Measurements from ENCODE around the gene CEACAM3.

CEACAM3 gene

DNA sequence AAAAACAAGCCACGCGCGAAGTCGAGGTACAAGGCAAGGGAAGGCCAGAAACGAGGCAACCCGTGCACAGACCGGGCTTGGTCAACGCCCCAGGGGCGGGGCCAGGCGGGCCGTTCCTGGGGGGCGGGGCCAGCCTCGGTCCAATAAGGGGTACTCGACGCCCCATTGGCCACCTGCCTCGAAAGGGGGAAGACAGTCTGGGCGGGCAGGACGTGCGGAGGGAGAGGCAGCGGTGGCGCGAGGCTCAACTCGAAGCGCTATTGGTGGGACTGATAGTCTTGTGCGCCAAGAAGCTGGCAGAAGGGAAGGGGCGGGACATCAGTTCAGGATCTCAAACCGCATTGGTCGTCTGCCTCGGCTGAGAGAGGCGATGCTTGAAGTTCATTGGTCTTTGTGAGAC lies 48.2 kb downstream of the CEACAM3 start, which contains the start of gene LYPD4:
LYPD4 (minus strand) TSS at position 83 of the 400 bp plus-strand sequence. CDS start 5,398 bp downstream, outside the sequence.
- DNase-seq (ENCODE audit: low read depth), result no peak

DNA sequence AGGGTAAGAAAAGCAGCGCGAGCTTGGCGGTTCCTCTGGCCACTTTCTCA lies 48.4 kb downstream of the CEACAM3 start, which contains the start of gene DMRTC2:
DMRTC2 (plus strand) TSS at position 42 of the 50 bp plus-strand sequence. CDS start 2,387 bp downstream, outside the sequence.
- DNase-seq (ENCODE audit: low read depth), result no peak

DNA sequence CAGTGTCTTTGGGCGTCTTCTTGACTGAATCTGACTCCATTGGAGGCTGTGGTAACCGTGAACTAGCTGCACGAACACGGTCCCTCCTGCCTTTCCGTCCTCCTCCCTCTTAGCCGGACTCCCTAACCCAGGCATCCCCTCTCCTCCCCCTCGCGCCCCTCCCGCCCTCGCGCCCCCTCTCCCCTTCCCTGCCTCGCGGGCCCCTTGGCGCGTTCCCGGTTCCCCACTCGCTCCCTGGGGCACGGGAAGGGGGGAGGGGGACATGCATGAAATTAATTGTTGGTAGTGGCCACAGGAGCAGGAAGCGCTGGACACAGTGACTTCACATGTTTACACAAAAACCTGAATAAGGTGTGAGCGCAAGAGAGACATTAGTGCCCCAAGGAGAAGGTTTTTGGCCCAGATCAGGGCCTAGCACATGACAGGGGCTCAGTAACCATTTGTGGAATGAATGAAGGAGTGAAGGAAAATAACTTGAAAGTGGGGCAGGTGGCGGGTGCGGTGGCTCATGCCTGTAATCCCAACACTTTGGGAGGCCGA lies 48.7 kb downstream of the CEACAM3 start:
- DNase-seq (ENCODE audit: low read depth), result no peak

DNA sequence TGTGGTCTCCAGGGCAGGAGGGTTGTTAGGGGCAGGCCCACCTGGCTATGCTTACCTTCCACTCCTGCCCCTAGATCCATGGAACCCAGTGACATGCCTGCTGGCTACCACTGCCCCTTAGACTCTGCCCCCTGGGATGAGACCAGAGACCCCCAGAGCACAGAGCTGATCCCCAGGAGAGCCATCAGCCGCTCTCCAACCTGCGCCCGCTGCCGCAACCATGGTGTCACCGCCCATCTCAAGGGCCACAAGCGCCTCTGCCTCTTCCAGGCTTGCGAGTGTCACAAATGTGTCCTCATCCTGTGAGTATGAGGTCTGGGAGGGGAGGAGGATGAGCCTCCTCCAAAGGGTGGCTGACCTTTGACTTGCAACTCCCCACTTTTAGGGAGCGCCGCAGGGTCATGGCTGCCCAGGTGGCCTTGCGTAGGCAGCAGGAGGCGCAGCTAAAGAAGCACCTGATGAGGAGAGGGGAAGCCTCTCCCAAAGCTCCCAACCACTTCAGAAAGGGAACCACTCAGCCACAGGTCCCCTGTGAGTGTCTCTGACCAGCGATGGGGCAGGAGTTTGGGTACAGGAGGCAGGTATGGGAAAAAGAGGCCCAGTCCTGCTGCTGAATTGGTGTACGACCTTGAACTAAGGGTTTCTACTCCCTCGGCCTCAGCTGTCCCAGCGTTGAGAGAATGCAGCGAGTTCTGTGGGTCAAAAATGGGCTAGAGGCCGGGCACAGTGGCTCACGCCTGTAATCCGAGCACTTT lies 51.1 kb downstream of the CEACAM3 start:
- no peak for DNase-seq (ENCODE audit: low read depth)

DNA sequence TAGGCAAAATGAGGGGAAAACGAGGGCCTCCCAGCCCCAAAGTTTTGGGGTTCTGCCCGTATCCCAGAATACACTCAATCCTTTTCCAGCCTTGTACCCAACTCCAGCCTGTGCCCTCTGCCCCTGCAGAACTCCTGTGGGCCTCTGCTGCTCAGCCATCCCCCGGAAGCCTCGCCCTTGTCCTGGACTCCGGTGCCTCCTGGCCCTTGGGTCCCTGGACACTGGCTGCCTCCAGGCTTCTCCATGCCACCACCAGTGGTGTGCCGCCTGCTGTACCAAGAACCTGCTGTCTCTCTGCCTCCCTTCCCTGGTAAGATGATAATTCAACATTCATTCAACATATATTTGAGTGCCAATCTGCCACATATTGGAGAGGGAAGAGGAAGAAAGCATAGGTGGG lies 52.3 kb downstream of the CEACAM3 start:
- no peak for DNase-seq (ENCODE audit: low read depth)

DNA sequence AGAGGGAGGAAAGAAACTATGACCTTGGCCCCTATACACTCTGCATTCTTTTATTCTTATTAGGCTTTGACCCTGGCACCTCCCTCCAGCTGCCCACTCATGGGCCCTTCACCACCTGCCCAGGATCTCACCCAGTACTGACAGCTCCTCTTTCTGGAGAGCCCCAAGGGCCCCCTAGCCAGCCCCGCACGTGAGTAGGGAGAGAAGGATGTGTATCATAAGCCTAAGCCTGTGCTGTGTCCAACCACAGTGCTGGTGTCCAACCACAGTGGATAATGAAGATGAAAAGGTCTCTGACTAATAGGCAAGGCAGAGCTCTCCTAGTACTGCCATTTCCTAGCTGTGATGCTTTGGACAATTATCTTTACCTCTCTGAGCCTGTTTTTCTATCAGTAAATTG lies 52.7 kb downstream of the CEACAM3 start:
- no peak for DNase-seq (ENCODE audit: low read depth)

DNA sequence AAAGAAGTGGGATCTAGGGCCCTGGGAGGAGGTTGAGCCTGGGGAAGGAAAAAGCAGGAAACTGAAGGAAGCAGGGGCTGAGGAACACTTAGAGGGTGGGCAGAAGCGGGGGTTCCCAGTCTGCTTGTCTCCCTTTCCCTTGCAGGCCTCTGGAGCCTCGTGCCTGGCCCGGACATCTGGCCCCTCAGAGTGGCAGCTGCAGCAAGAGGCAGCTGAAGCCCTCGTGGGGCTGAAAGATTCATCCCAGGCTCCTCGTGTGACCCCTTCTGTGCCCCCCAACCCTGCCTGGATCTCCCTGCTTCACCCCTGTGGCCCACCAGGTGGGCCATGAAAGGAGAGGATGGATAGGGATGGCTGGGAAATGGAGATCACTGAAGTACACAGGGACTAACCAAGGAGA lies 54.0 kb downstream of the CEACAM3 start:
- DNase-seq (ENCODE audit: low read depth), result no peak

DNA sequence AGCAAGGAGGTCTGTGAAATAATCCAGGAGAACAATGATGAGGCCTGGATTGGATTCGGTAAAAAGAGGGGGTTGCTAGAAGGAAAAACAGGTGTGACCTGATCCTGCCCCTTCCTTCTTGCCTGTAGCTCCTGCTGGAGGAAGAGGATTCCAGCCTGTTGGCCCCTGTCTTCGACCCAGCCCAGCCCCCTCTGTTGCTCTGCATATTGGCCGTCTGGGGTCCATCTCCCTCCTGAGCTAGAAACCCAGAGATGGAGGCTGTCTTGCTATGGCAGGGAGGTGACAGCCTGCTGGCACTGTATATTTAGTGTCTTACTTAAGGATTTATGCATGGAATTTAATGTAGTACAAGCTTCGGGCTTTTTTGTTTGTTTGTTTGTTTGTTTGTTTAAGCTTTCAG lies 55.1 kb downstream of the CEACAM3 start:
- DNase-seq (ENCODE audit: low read depth), result no peak

DNA sequence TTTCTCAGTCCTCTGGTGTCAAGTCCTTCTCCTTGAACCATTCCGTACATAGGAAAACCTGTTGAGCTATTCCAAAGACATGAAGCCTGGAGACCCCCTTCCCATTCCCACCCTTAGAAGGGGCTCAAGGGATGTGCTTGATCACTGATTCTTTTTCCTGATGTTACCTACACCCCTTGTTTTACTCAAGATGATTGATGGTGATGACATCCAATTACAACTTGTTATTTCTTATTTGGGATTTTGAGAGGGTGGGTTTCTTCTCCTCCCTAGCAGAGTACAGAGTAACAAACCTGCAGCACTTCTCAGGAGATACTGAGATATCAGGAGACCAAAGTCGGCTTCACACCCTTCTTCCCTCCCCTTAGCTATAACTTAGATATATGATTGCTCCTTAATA lies 57.0 kb downstream of the CEACAM3 start:
- DNase-seq (ENCODE audit: low read depth), result no peak

DNA sequence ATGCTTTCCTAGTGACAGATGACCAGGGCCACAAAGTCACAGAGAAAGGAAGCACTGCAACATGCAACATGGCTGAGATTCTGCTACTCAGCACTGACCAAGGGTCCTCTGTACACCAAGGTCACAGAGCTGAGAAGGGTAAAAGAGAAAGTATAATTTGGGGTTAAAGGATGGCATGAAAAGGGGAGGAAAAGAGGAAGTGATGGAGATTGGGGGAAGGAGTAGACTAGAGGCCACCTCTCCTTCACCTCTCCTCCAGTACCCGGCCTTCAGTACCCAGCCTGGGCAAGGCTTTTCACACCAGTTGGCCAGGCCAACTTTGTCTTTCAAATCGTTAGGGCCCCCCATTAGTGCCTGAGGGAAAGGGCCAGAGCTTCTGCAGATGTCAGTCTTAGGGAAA lies 57.4 kb downstream of the CEACAM3 start:
- DNase-seq (ENCODE audit: low read depth), result no peak

DNA sequence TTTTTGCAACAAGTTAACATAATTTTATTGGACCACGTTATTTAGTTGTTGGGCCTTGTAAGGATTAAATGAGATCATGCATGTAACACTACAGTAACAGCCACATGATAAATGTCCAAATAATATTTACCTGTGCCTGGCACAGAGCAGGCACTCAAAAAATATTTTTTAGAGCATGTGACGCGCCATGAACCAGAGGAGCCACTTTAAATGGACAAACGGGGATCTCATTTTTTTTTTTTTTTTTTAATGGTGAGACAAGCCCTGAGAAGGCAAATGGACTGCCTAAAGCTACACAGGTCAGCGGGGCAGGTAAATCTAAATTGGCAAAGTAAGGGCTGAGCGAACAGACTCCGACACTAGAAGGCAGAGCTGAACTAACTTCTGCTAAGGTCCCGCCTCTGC lies 62.8 kb downstream of the CEACAM3 start:
- no peak for DNase-seq (ENCODE audit: low read depth)

DNA sequence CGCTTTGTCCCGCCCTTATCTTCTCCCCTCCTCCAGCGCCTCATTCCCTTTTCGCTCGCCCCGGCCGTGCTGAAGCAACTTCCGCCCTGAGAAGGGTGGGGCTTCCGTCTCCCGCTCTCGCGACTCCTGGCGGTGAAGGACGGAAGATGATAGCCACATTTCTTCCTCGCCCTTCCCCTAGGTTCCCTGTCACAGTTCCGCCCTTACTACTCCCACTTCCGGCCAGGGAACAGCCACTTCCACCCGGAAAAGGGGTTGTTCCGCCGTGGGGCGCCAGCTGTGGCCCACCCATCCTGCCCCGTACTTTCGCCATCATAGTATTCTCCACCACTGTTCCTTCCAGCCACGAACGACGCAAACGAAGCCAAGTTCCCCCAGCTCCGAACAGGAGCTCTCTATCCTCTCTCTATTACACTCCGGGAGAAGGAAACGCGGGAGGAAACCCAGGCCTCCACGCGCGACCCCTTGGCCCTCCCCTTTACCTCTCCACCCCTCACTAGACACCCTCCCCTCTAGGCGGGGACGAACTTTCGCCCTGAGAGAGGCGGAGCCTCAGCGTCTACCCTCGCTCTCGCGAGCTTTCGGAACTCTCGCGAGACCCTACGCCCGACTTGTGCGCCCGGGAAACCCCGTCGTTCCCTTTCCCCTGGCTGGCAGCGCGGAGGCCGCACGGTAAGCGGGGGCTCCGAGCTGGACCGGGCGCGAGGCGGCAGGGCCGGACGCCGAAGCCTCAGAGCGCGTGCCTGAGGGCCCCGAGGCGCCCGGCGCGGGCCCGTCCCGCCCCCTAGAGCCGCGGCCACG lies 63.4 kb downstream of the CEACAM3 start, which contains the start of gene RPS19:
RPS19 (plus strand) TSS at position 638 of the 801 bp plus-strand sequence. CDS start 520 bp downstream, outside the sequence.
- DNase-seq (ENCODE audit: low read depth), result peak; percentile 98

DNA sequence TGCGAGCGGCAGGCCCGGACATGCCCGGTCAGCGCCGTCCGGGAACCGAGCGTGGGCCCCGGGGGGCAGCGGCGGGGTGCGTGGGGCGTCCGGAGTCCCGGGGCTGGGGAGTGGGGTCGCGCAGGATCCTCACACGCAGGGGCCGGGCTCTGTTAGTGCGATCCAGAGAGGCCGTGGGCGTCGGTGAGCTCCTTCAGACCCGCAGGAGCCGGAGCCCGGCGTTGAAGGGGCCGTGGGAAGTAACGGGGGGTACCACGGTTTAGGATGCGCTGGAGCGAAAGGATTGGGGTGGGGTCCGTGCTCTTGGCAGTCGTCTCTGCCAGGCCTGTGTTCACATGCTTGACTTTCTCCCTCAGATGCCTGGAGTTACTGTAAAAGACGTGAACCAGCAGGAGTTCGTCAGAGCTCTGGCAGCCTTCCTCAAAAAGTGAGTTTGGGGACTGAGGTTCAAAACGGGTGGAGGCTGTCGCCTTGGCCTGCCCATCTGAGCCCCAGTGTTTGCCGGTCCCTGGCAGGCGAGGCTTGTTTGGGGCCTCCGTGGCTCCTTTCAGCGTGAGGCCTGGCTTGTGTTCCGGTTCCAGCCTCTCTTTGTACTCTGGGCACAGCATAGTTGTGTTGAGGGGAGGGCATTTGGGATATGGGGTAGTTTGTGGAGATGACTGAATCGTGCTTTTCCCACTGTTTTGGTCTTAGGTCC lies 64.2 kb downstream of the CEACAM3 start:
- no peak for DNase-seq (ENCODE audit: low read depth)

All from stimulated activated CD8-positive, alpha-beta memory T cell treated with anti-CD3 and anti-CD28 coated beads, Interleukin-12 subunit alpha, Interleukin-12 subunit beta, amount 100 ng/mL, for 1 hour (primary cell).